D721Med (cell line): Measurements from ENCODE around the gene CHST8.

ENCODE experiments used
- DNase-seq: peaks from one replicate; pipeline ENCODE4 v3.0.0; 2011; ENCODE audit warnings: low spot score; ENCODE audit not compliant: insufficient read length
- FAIRE-seq: peaks from 2 replicates; lab custom pipeline; 2011; peaks lifted over from hg19 to GRCh38; lab: Jason Lieb, UNC
- CTCF ChIP-seq: IDR thresholded peaks from 2 replicates; pipeline ENCODE4 v1.5.1; 2012; ENCODE audit warnings: mild to moderate bottlenecking, control low read depth; ENCODE audit not compliant: insufficient read depth; ENCODE audit errors: missing control alignments

The CHST8 gene

GRCh38 chr19:33795370-33796163 is 173.8 kb downstream of the CHST8 start:
- peak; percentile 39 for TF ChIP-seq CTCF
- no peak for FAIRE-seq

GRCh38 chr19:33796164-33796875 is 174.6 kb downstream of the CHST8 start, which contains the start of gene KCTD15:
TSS of gene KCTD15 (plus strand) at chr19:33796870. CDS start at chr19:33800455, 3,585 bp downstream.
- FAIRE-seq = no peak
- no peak for TF ChIP-seq CTCF
- no peak for DNase-seq

More at GRCh38 chr19:33795370-33796163, 173.8 kb downstream of the CHST8 start:
- DNase-seq = no peak

- TF ChIP-seq CTCF = no peak
- FAIRE-seq = no peak
- DNase-seq = no peak
Measured at GRCh38 chr19:33797802-33798671, 176.3 kb downstream of the CHST8 start.

DNA sequence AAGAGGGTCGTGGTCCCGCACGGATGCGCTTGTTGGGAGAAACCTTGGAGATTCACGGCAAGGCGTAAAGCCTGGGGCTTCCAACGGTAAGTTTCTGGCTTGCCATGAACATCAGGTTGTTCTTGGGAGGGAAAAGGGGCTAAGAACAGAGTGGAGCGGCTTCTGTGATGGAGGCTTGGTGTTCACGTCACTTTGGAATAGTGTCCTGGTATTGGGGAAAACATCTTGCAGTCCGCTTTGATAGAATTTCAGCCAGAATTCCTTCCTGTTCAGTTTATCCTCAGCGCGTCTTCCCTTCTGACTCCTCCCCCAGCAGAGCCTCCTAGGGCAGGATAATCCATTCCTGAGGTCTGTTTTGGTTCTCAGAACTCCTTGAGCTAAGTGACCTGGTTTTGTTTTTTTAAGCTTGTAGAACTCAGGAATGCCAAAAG is 176.9 kb downstream of the CHST8 start:
- no peak for TF ChIP-seq CTCF
- FAIRE-seq (no peak), DNase-seq (peak; percentile 62)

DNA sequence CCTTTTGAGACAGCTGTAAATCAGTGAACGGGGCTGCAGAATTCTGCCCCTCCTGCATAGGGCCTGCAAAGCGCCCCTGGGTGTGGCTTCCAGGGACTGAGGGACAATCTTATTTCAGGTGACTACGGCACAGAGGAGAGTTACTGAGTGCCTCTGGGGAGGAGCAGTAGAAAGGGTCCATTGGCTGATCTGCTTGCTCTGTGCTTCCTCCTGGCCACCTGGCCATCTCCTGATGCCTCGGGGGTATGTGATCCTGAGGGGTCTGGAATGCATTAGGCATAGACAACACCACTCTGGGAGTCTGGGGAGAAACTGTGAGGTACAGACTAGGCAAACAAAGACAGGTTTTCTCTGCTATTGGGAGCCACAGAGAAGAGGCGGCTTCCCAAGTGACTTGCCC is 177.7 kb downstream of the CHST8 start:
- TF ChIP-seq CTCF = no peak
- FAIRE-seq = no peak
- DNase-seq = no peak

DNA sequence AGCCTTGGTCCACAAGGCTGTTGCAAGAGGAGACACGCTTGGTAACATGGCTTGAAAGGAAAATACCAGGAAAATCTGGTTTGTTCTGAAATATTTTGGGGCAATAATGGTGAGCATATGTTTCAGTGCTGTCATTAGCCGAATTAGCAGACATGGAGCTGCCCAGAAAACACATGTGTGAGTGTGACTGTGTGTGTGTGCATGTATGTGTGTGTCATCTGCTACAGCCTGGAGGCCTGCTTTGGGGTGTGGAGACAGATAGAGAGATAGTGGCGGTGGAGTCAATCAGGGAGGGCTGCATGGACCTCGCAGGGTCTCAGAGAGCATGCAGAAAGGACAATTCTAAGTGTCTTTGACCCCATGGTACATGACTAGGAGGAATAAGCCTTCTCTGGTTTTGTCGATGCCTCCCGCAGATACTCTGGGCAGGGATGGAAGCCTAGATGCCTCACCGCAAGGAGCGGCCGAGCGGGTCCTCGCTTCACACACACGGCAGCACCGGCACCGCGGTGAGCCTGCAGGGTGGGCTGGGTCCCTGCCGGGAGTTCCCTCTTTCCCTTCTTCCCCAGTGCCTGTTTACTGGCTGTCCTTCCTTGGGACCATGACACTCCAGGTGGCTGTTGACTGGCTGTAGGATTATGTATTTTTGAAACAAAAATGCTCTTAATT is 178.4 kb downstream of the CHST8 start:
- no peak for FAIRE-seq
- DNase-seq = no peak
- TF ChIP-seq CTCF = no peak
